ENCODE results near the gene IGSF9.

IGSF9 gene

DNA sequence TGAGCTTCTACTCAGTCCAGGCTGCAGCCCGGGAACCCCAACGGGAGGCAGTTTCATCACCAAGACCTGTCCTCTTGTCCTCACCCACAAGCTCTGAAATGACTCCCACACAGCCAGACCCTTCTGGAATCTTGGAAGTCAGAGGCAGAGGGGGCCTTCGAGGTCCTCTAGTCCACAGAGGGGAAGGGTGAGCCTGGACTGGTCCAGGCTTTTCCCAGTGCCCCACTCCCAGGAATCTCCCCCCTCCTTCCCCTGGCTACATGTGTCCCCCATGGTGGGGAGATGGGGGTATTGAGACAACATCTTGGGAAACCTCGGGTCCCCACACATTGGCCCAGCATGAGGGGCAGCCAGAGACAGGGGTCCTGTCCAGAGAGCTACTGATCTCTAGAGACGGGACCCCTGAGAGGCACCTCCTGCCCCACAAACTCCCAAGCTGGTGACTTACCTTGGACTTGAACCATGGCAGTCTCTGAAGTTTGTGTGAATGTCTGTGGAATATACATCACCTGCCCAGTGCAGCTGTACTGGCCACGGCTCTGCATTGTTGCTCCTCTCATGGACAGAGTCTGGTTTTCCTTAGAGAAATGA, 28.0 kb upstream of the IGSF9 start:
- no peak for DNase-seq

DNA sequence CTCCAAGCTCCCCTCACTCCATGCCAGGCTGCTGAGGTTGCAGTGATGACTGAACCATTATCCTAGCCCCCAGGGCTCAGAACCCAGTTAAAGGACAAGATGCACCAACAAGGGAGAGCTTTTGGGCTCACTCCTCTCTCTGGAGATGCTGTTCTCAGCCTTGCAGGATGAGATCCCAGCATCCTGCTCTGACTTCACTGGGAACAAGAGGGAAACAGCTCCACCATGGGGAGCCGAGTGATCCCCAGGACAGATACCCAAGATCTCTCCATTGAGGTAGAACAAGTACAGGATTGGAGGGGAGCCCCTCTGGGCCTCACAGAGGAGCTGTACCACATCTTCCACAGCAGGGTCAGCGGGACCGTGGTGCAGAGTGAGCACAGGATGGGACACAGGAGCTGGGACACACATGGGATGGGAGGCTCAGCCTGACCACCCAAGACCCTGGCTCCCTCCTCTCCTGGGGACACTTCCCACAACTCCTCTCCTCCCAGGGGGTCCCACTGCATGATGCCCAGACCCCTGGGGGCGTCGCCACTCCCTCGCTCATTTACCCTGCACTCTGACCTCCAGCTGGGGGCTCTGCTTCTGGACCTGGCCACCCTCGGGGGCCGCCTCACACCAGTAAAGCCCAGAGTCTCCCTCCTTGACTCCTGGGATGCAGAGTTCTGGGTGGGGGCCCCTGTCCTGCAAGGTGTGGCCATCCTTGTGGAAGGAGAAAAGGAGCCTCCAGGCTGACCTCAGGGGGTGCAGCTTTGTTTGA, 27.2 kb upstream of the IGSF9 start:
- no peak for DNase-seq

DNA sequence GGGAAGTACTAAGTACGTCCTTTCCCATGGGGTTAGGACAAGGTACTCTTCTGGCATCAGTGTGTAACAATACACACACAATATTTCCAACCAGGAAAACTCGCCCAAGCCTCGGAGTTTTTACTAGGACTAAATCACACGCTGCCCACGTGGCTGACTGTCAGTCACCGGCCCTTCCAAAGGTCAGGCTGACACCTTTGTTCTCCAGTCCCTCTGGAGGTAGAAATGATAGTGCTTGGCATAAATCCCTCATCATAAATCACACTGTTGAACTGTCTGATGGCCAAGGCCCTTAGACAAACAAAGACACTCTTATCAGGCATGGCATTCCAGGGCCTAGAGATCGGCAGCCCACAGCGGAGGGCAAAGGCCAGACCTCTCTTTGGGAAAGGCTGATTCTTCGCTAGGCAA, 25.5 kb upstream of the IGSF9 start:
- DNase-seq = no peak

DNA sequence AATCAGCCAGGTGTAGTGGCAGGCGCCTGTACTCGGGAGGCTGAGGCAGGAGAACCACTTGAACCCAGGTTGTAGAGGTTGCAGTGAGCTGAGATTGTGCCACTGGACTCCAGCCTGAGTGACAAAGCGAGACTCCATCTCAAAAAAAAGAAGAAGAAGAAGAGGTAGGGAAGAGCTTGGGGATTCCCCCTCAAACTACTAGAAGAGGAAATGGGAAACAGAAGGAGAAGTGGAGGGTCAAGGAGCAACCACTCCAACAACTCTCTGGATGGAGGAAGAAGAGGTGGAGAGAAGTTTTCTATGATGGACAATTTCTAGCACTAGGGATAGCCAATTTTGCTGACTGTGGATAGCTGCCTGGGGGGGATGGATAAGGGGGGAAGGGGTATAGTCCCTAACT, 23.5 kb upstream of the IGSF9 start:
- DNase-seq = no peak

GRCh38 chr1:159965263-159965662, 19.9 kb upstream of the IGSF9 start:
- no peak for DNase-seq

- no peak for DNase-seq
Measured at GRCh38 chr1:159964144-159964543, 18.7 kb upstream of the IGSF9 start.

DNA sequence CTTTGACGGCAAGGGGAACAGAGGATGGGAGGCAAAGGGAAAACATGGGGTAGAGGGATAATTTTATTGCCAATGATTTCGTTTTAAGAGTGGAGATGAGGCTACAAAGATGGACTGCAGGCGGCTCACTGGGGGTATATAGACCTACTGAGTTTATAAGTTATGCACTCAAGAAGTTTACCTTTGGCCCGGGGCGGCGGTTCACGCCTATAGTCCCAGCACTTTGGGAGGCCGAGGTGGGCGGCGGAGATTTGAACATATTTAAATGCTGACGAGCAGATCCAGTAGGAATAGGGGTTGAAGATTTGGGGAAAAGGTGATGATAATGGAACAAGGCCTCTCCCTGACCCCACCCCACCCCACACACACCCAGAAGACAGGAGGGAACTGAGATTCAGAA, 16.8 kb upstream of the IGSF9 start:
- DNase-seq = no peak

- no peak for DNase-seq
Measured at GRCh38 chr1:159961636-159962035, 16.2 kb upstream of the IGSF9 start.

- DNase-seq = no peak
Measured at GRCh38 chr1:159960721-159961381, 15.4 kb upstream of the IGSF9 start.

DNA sequence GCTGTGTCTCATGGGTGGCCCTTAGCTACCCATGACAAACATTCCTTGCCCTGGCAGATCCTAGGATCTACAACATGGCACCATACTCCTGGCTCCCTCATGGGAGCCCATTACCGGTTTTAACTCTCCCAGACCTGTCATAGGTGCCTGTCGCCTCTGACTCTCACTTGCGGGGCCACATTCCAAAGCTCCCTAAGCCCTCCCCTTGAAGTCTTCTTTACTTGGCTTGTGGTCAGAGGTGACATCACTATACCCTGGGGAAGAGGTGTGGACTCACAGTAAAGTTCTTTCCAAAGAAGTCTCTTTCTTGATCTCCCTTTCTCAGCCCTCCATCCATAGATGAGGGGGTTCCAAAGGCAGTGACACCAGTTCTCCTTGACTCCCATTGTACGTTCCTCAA, 14.0 kb upstream of the IGSF9 start:
- no peak for DNase-seq

- DNase-seq = no peak
Measured at GRCh38 chr1:159958719-159959380, 13.4 kb upstream of the IGSF9 start.

- DNase-seq = no peak
Measured at GRCh38 chr1:159957824-159958268, 12.4 kb upstream of the IGSF9 start.

GRCh38 chr1:159955456-159955855, 10.0 kb upstream of the IGSF9 start:
- no peak for DNase-seq

DNA sequence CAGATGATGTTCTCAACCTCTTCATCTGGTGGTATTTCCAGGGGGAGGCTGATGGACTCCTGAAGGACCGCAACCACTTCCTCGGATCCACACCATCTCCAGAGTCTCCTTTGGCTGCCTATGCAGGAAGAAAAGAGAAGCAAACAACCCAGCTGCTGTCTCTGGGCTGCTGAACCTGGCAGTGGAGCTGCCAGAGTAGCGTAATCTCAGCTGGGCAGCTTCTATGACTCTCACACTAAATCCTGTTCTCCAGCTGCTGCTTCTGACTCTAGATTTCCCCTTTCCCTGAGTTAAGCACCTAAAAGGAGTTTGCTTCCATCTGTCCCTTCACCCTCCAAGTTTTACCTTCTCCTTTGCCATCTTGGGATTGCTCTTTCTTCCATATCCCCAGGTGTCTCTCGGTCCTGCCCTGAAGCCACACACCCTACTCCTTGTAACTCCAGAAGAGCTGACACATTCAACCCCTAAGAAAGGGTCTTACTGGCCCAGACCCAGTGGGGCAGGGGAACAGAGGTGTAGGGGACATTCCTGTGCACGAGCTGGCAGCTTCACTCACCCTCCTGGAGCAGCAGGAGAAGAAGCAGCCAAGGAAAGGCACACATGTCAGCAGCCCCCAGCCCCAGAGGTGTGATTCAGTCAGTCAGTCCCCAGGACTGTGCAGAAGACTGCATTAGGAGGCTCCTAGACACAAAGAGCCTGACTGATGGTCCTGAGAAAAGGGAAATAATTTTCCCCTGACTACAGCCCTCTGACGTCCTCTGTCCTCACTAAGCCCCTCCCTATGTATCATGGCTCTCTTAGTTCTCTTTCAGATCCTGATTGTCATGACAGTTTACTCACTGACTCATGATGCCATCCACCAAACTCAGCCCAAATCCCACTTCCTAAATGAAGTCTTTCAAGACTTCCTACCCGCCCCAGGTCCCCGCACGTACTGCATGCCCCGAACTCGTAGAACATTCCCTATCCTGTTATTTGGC, 8.4 kb upstream of the IGSF9 start, which contains the start of gene SLAMF9:
TSS of gene SLAMF9 (minus strand) at position 702 of the 980 bp plus-strand sequence. CDS start at position 602, 100 bp downstream.
- DNase-seq = no peak

GRCh38 chr1:159952932-159953331, 7.5 kb upstream of the IGSF9 start:
- DNase-seq = no peak

GRCh38 chr1:159951551-159951950, 6.1 kb upstream of the IGSF9 start:
- DNase-seq = no peak

- DNase-seq = no peak
Measured at GRCh38 chr1:159951016-159951415, 5.6 kb upstream of the IGSF9 start.

GRCh38 chr1:159949981-159950381, 4.6 kb upstream of the IGSF9 start:
- DNase-seq = no peak

GRCh38 chr1:159949123-159949522, 3.7 kb upstream of the IGSF9 start:
- DNase-seq = no peak

GRCh38 chr1:159947942-159948341, 2.5 kb upstream of the IGSF9 start:
- no peak for DNase-seq
